Activated naive CD4-positive, alpha-beta T cell treated with Interleukin-2 at 50 U/mL for 16 hours (primary cell): ENCODE results near the gene KLK10.

Experiments used
- DNase-seq: peaks from one replicate; pipeline ENCODE4 v3.0.0-alpha.2; 2020

The KLK10 gene

DNA sequence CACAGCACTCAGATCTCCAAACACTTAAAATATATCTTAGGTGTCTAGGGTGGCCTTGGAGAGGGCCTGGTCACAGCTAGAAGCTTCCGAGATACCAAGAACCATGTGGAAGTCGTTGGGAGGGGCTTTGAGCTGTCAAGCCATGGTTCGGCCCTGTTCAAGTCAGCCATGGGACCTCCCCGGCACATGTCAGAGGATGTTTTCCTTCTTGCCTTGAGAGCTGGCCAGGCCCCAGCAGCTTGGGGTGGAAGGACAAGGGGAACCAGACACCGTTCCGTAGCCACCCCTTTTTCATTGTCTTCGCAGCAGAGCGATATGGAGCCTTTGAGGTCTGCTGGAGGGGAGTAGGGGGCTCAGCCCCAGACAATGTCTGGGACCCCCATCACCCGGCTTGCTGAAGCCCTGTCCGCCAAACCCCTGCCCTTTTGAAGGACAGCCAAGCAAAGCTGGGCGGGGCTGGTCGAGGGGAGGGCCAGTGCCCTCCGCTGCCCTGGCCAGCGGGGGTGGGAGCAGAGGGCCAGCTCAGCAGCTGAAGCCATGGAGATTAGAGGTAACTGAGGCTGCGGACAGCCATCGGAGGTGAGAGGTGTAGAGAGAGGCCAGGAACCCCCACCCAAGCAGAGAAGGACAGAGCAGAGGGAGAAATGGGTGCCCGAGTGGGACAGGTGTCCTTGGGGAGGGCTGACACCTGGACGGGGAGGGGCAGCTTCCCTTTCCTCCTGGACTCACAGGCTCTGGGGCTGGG, 6.5 kb upstream of the KLK10 start:
- DNase-seq: no peak

DNA sequence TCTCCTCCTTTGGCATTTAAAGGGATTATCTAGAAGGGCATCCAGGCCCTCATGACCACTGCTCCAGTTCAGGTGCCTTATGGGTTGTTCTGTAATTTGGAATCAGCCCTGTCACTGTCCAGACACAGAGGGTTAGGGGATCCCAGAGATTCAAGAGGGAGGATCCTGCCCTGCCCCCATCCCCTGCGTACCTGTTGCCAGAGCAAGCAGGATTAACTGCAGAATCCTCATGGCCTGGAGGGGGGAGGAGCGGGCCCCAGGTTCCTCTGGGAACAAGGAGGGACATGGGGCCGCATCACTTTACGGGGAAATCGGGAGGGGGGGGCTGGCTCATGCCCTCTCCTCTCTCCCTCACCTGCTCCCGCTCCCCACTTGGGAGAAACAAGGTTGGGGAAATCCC, 5.9 kb upstream of the KLK10 start:
- DNase-seq: no peak

DNA sequence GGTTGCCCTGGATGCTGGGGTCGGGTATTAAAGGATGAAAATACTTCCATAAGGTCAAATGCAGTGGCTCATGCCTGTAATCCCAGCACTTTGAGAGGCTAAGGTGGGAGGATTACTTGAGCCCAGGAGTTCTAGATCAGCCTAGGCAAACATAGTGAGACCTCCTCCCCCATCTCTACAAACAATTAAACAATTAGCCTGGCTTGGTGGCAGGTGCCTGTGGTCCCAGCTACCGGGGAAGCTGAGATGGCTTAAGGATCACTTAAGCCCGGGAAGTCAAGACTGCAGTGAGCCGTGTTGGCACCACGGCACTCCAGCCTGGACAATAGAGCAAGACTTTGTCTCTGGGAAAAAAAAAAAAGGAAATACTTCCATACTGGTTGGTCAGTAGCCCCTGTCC, 5.4 kb upstream of the KLK10 start:
- DNase-seq: no peak

DNA sequence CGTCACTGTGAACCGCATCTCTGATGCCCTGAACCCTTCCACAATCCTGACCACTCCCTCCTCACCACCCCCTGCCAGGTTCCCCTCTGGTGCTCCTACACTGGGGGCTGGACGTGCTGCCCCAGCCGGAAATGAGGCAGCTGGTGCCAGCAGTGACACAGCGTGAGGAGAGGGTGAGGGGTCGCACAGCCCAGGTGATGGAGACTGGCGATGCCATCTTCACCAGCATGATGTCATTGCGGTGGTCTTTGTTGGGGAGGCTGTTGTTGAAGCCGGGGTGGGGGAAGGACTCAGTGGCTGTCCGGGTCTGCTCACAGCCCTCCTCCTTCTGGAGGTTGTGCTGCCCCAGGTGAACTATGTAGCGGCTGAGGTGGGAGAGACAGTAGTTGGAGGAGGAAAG, 4.4 kb upstream of the KLK10 start:
- DNase-seq: no peak

DNA sequence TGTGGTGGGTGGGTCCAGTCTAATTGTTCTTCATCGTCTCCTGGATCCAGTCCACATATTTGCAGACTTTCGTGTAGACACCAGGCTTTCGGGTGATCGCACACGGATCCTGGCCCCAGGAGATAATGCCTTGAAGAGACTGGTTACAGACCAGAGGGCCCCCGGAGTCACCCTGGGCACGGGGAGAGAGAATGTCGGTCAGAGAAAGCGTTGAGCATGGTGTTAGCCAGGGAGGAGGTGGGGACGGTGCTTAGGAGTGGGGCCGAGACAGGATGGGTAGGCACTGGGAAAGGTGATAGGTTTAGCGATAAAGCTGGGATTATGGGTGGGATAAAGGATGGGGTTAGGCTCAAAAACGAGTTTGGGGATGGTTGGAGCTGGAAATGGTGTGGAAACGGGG, 3.0 kb upstream of the KLK10 start:
- no peak for DNase-seq

DNA sequence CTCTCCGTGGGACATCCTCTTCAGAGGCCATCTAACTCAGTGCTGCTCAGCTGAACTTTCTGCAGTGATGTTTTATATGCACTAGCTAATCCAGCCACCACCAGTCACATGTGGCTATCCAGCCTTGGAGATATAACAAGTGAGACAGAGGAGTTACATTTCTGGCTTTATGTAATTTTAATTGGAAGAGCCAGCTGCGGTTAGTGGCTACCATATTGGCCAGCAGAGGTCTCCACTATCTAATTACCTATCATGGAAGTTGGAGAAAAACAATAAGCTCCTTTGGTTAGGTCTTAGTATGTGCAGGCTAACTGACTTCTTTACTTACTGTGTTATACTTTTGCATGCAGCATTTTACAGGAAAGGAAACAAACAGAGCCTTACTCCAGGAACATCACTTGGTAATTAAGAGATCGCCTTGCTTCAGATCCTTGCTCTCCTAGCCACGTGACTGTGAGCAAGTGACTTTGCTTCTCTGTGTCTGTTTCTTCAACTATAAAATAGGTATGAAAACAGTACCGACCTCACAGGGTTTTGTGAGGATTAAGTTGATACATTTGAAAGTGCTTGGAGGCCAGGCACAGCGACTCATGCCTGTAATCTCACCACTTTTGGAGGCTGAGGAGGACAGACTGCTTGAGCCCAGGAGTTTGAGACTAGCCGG, 1.6 kb upstream of the KLK10 start:
- DNase-seq: no peak

DNA sequence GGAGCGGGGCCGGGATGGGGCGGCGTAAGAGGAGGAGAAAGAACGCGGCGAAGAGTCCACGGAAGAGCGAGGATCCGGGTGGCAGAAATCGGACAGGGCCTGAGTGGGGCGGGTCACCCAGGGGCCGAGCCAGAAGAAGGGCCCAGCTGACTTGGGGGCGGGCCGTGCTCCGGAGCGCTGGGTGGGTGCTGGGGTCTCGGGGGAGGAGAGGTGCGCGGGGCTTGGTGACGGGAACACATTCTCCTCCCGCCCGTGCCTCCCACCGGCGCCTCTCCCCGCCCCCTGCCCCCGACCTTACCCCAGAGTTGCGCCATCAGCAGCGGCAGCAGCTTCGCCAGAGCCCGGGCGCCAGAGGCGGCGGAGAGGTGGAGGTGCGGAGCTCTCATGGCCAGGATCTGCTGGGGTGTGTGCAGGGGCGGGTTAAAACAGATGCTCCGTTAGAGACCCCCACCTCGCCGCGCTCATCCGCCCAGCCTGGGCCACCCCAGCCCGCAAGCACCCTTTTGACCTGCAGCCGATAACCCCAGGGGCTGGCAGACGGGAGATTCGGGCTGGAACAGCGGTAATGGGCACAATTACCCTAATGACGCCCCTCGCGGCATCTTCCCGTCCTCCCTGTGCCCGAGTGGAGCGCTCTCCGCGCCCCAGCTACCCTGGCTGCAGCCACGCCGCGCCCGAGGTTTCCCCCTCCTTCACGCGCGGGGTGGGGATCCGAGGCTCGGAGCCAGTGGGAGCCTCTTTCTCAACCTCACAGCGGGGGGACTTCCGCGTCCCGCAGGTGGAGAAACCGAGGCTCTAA, 565 bp downstream of the KLK10 start:
- no peak for DNase-seq

DNA sequence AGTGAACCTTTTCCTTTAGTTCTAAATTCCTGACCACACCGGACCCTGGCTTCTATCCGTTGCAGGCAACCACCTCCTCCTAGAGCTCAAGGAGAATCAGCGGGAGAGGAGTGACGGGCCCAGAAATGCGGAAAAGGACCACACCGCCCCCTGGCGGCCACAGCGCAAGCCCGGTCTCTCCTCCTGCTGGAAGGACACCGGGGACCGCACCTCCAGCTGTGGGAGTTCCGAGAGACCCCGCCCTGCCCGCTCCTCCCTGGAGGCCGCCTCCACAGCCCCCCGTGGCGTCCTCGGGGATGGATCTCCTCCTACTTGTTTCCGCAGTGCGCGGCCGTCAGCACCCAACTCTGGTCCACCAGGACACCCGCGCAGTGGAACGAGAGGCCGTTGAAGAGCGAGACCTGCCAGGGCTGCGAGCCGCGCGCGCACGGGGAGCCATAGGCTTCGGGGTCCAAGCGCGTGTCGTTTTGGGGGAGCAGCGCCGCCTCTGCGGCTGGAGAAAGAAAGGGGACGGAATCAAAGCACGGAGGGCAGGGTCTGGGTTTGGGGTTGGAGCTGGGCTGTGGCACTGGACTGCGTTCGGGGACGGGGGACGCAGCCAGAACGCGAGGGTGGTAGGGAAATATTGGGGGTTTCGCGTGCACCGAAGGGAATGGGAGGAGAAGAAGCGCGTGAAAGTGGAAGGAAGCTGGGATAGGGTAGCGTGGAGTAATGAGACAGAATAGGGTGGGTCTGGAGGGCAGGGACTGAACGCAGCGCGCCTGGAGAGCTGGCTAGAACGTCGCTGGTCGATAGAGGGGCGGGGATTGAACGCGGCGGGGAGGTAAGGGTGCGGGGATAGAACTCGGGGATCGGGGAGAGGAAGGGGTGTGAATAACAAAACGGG, 2.5 kb downstream of the KLK10 start:
- peak; percentile 34 for DNase-seq

DNA sequence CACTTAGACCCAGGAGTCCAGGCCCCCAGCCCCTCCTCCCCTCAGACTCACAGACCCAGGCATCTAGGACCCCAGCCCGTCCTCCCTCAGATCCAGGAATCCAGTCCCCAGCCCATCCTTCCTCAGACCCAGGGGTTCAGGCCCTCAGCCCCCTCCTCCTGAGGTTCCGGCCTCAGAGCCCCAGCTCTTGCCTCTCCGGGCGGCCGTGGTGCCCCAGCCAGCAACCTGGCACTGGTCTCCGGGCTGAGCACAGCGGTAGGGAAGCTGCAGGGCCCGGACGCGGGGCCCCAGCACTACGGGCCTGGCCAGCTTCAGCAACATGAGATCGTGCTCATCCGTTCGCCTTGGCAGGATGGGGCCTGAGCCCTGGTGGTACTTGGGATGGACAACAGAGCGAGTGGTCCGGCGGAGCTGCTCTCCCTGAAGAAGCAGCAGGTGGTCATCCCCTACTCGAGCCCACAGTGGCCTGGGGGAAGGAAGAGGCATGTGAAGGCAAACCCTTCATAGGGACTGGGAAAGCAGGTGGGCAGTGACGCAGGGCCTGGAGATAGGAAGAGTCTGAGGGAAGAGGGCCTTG, 3.7 kb downstream of the KLK10 start:
- no peak for DNase-seq

DNA sequence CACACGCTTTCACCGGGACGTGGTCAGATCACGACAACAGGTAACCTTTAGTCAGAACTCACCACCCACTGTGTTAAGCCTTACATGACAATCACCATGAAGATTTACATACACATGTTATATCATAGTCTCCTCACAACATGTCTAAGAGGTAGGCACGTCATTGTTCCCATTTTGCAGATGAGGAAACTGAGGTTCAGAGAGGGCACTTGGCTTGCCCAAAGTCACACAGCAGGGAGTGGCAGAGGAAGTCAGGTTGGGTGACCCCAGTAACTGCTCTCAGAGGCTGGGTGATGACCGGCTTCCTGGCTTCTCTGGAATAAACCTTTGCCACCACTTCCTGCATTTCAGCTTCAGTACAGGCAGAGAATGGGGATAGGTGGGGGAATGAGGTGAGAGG, 5.3 kb downstream of the KLK10 start:
- DNase-seq: no peak

DNA sequence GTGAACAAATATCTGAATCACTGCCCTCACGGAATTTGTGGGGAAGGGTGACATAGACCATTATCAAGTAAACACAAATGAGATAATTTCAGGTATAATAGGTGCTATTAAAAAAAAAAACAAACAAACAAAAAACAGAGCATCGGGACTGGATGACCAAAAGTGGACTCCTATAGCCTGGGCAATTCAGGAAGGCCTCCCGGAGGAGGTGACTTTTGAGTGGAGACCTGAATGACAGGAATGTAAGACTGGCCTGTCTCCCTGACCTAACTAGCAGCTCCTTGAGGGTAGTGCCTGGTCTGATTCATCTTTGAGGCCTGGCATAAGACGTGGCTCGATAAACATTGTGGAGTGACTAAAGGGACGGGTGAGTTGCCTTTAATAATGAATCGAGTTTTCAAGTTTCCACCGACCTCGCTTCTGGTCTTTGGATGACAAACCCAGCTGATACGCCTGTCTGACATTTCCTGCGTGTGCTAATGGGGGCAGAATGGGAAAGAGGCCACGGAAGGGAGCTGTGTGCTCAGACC, 6.8 kb downstream of the KLK10 start:
- no peak for DNase-seq

DNA sequence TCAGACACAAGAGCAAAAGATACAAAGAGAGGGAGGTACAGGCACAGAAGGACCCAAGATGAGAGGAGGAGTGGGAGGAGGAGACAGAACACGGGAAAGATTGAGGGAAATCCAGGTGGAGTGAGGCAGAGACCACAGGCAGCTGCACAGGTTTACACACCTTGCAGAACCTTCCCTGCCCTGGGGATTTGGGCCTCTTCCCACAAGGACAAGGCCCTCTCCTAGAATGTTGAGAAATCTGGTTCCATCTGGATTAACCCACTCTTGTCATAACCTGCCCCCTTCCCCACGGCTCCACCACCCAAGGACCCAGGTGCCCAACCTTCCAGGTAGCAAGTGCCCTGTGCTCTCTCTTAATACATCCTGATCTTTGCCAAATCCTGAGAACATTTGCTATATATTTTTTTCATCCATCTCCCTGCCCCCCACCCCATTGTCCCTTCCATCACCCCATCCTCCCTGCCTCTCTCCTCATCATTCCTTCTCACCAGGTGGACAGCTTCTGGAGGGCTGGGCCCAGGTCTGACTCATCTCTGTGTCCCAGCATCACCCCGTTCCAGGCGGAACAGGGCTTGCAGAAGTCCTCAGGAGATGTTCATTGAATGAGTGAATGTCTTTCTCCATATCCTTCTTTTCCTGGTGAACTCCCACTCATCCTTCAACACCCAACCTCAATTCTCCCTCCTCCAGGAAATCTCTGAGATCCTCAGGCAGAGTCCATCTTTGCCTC, 9.3 kb downstream of the KLK10 start:
- DNase-seq: no peak

DNA sequence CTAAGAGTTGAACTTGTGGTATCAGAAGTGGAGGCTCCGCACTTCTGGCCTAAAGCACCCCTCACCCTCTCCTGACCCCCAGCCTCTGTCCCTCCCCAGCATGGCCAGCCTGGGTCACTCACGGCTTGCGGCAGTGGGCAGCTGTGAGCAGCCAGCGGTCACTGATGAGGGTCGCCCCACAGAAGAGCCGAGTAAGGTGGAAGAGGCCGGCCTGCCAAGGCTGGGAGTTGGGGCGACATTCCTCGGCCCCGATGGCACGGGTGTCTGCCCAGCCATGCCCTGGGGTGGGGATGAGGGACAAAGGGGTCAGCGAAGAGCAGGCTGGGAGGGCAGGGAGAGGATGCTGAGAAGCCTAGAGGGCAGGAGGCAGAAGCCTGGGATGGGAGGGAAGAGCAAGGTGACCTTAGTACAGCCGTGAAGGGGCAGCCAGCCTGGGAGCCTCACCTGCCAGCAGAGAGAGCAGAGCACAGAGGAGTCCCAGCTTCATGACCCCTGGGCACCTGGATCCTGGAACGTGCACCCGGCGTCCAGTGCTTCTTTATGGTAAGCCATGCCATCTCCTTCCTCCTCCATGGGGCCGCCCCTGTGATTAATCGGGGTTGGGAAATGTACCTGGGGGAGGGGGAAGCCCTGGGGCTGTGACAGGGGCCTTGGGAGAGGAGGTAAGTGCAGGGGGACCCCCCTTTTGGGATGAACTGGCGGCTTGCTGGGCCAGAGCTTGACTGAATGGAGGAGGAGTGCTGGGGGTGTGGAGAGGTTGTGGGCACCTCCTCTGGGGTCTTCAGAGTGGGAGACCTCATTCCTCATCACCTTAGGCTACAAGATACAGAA, 10.2 kb downstream of the KLK10 start:
- no peak for DNase-seq

DNA sequence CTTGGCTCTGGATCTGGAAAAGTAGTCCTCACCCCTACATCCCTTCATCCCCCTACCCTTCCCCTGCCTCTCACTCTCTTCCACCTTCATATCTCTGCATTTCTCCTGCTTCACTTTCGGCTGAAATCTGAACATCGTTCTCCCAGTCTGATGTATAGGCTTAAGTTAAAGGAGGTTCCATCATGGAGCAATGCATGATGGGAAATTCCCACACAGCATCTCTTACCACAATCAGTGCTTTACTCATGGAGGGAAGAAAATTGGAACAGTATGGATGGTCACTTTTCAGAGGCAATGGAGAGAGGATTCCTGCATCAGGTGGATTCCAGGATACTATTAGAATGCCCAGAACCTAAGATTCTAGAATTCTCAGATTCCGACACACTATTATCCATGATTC, 12.0 kb downstream of the KLK10 start:
- DNase-seq: no peak

DNA sequence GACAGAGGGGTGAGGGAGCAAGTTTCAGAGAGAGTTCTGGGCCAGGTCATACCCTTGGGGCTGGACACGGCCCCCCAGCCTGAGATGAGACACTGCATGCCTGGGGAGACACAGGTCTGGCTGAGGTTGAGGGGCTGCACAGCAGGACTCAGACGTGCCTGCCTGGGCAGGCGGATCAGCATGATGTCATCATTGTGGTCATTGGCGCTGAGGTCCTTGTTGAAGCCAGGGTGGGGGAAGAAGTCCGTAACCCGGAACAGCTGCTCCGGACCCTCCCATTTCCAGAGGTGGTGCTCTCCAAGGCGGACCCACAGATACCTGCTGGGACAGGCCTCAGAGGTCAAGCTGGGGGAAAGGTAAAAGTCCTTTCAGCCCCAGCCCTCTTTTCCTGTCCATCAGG, 13.1 kb downstream of the KLK10 start:
- DNase-seq: no peak

DNA sequence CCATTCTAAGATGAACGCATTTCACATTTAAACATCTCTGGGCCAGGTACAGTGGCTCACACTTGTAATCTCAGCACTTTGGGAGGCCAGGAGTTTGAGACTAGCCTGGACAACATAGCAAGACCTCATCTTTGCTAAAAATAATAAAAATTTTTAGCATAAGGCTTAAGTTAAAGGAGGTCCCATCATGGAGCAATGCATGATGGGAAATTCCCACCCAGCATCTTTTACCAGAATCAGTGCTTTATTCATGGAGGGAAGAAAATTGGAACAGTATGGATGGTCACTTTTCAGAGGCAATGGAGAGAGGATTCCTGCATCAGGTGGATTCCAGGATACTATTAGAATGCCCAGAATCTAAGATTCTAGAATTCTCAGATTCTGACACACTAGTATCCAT, 14.3 kb downstream of the KLK10 start:
- DNase-seq: no peak

DNA sequence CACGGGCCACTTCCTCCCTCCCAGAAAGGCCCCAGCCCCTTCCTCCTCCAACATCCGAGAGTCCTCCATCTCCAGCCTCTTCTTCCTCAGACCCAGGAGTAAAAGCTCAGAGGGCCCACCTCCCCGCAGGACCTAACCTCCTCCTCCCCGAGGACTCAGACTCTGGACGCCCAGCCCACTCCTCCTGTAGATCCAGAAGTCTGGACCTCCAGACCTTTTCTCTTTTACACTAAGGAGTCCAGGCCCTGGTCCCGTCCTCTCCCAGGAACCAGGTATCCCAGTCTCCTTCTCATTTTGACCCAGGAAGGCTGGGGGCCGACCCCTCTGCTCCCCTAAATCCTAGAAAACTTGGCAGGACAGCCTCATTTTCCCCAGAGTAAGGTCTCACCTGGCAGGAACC, 16.2 kb downstream of the KLK10 start:
- DNase-seq: no peak

DNA sequence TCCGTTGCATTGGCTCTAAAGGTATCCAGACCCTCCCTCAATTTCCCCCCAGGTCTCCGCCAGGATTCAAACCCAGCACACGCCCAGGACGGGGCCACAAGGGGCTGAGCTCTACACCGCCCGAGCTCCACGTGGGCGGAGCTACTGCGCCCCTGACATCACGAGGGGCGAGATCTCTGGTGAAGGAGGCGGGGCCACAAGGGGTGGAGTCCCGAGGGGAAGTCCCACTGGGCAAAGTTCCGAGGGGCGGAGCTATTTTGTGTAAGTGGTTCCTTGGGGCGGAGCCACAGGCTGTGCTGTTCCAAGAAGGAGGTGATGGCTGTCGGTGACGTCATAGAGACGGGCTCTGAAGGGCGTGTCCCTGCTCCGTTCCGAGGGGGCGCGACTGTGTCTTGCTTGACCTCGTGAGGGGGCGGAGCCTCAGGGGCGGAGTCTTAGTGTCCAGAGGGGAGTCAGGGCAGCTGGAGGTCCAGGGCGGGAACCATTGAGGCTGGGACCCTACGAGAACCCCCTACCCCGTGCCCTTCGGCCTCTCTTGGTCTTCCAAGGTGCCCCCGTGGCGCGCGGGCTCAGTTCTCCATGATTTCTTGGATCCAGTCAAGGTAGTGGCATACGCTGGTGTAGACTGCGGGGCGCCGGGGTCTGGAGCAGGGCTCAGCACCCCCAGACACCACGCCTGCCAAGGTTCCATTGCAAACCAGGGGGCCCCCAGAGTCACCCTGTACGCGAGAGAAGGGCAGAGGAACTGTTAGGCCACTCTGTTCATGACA, 16.8 kb downstream of the KLK10 start:
- no peak for DNase-seq

DNA sequence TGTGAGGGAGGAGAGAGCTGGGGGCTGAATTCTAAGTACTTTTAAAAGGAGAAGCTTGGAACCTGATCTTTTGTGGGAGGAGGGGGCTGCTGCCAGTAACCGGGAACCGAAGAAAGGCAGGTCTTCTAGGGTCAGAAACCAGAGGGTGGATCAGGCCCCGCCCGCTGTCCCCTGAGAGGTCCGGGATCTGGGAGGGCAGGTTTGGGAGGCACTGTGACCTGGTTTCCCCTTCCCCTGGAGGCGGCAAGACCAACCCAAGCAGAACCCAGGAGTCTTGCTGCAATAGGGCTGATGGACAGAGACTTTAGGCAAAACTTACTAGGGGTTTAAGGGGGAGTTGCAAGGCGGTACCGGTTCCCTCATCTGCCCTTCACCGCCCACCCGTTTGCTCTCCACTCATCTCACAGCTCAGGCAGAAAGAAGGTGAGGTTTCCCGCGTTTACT, 17.4 kb downstream of the KLK10 start:
- no peak for DNase-seq

DNA sequence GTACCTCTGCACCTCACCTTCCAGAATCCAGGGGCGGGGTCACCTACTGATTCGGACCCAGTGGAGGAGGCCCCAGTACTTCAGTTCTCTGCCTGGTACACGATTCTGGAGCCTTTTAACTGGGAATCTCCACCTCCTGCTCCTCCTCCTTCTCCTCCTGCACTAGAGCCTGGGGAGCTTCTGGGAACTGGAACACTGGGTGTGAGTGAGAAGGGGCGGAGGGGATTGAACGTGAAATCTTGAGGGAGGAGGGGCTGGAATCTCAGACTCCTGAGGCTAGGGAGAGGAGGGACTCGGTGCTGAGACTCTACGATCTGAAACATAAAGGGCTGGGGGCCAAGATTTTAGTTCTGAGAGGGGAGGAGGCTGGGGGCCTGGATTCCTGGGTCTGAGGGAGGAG, 18.0 kb downstream of the KLK10 start, which contains the start of gene KLK8:
TSS of gene KLK8 (minus strand) at position 90 of the 400 bp plus-strand sequence. CDS start 437 bp downstream, outside the sequence.
- DNase-seq: no peak
